Skin of body (tissue), 2 donors: Measurements from ENCODE around the gene GALR2. TPM values are rescaled to one million over a fixed set of nuclear protein-coding genes. Genes with fewer than 3 reads are reported as not detected.
"Not testable (repeated sequence)": the region's sequence is repeated elsewhere in the genome, so short reads cannot be mapped to it uniquely, and the experiment has no call there.

Experiments
- DNase-seq: peaks from one replicate; lab custom pipeline; 2025; lab: John Stamatoyannopoulos, UW
- total RNA-seq: library from RNA; depleted of rRNA; stranded (reverse); fragments of >200 nt; gene quantifications from one replicate; pipeline ENCODE4 v1.2.3, GENCODE V29; 2014

GALR2 gene
- total RNA-seq, 1 donor from 2014 or later, result not detected

GRCh38 chr17:76049836-76050537 lies 24.6 kb upstream of the GALR2 start:
- no peak for DNase-seq

- DNase-seq, result no peak
Measured at GRCh38 chr17:76050538-76051467, 23.8 kb upstream of the GALR2 start.

GRCh38 chr17:76051561-76051960 lies 23.0 kb upstream of the GALR2 start:
- DNase-seq, result no peak

GRCh38 chr17:76053246-76054111 lies 21.1 kb upstream of the GALR2 start:
- DNase-seq, result no peak

GRCh38 chr17:76054112-76054476 lies 20.5 kb upstream of the GALR2 start:
- DNase-seq, result no peak

- no peak for DNase-seq
Measured at GRCh38 chr17:76056882-76057281, 17.7 kb upstream of the GALR2 start.

- DNase-seq, result not testable (repeated sequence)
Measured at GRCh38 chr17:76058264-76058663, 16.3 kb upstream of the GALR2 start.

GRCh38 chr17:76063875-76064546 lies 10.6 kb upstream of the GALR2 start:
- no peak for DNase-seq

- no peak for DNase-seq
Measured at GRCh38 chr17:76065775-76066174, 8.8 kb upstream of the GALR2 start.

GRCh38 chr17:76071531-76072147 lies 2.9 kb upstream of the GALR2 start:
- no peak for DNase-seq

- peak; percentile 88 for DNase-seq
Measured at GRCh38 chr17:76072148-76072858, 2.3 kb upstream of the GALR2 start, which contains the start of gene SRP68. SRP68 (minus strand) TSS chr17:76072517; CDS start chr17:76072491, 26 bp downstream.

- DNase-seq, result no peak
Measured at GRCh38 chr17:76075364-76076145, 974 bp downstream of the GALR2 start.

GRCh38 chr17:76076146-76076764 lies 1.7 kb downstream of the GALR2 start:
- no peak for DNase-seq

GRCh38 chr17:76076765-76077583 lies 2.4 kb downstream of the GALR2 start:
- DNase-seq, result no peak

- DNase-seq, result no peak
Measured at GRCh38 chr17:76077584-76078110, 3.1 kb downstream of the GALR2 start.

GRCh38 chr17:76078370-76078769 lies 3.8 kb downstream of the GALR2 start:
- not testable (repeated sequence) for DNase-seq

- no peak for DNase-seq
Measured at GRCh38 chr17:76078860-76079534, 4.4 kb downstream of the GALR2 start, which contains the start of gene ZACN. ZACN (plus strand) TSS chr17:76079182; CDS start chr17:76079265, 83 bp downstream.
